ENCODE measurements around the gene LRATD1.

GRCh38 chr2:14603676-14604075 is 28.8 kb upstream of the LRATD1 start:
- TF ChIP-seq, protein P1, sequence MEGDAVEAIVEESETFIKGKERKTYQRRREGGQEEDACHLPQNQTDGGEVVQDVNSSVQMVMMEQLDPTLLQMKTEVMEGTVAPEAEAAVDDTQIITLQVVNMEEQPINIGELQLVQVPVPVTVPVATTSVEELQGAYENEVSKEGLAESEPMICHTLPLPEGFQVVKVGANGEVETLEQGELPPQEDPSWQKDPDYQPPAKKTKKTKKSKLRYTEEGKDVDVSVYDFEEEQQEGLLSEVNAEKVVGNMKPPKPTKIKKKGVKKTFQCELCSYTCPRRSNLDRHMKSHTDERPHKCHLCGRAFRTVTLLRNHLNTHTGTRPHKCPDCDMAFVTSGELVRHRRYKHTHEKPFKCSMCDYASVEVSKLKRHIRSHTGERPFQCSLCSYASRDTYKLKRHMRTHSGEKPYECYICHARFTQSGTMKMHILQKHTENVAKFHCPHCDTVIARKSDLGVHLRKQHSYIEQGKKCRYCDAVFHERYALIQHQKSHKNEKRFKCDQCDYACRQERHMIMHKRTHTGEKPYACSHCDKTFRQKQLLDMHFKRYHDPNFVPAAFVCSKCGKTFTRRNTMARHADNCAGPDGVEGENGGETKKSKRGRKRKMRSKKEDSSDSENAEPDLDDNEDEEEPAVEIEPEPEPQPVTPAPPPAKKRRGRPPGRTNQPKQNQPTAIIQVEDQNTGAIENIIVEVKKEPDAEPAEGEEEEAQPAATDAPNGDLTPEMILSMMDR (IDR thresholded peaks at IDR 0.05) = no peak
- no peak for TF ChIP-seq POLR2A (IDR thresholded peaks at IDR 0.05)

Data from body of pancreas (tissue), 4 donors.